Neuronal stem cell (in vitro differentiated cells): Measurements from ENCODE around the gene NDRG4.

Experiments used
- DNase-seq: peaks from one replicate; pipeline ENCODE4 v3.0.0-alpha.2; 2013; ENCODE audit warnings: low spot score
- H2AFZ ChIP-seq: one replicate; pipeline ENCODE4 v1.6.1; 2013; ENCODE audit warnings: mild to moderate bottlenecking, low read length, inconsistent platforms
- H2AK5ac ChIP-seq: 2 replicates; pipeline ENCODE4 v1.6.1; 2013; ENCODE audit warnings: low read depth, mild to moderate bottlenecking, inconsistent platforms, low read length, moderate library complexity, mixed read lengths
- H2BK120ac ChIP-seq: 2 replicates; pipeline ENCODE4 v1.6.1; 2013; ENCODE audit warnings: low read depth, mild to moderate bottlenecking, inconsistent platforms, low read length, moderate library complexity, mixed read lengths
- H2BK12ac ChIP-seq: one replicate; pipeline ENCODE4 v1.6.1; 2013; ENCODE audit warnings: low read length, inconsistent platforms
- H2BK15ac ChIP-seq: 2 replicates; pipeline ENCODE4 v1.6.1; 2013; ENCODE audit warnings: mild to moderate bottlenecking, low read length, inconsistent platforms, mixed read lengths
- H2BK5ac ChIP-seq: one replicate; pipeline ENCODE4 v1.6.1; 2013; ENCODE audit warnings: inconsistent platforms, mild to moderate bottlenecking, low read length, moderate library complexity
- H3K14ac ChIP-seq: one replicate; pipeline ENCODE4 v1.6.1; 2013; ENCODE audit warnings: low read length, inconsistent platforms
- H3K18ac ChIP-seq: 2 replicates; pipeline ENCODE4 v1.6.1; 2013; ENCODE audit warnings: low read length, inconsistent platforms
- H3K23ac ChIP-seq: 2 replicates; pipeline ENCODE4 v1.6.1; 2013; ENCODE audit warnings: low read depth, mild to moderate bottlenecking, mixed read lengths, low read length, inconsistent platforms; ENCODE audit not compliant: poor library complexity
- H3K27ac ChIP-seq: replicated peaks from 3 replicates; pipeline ENCODE4 v1.5.1; 2013; ENCODE audit warnings: low read length, inconsistent platforms
- H3K27me3 ChIP-seq, 3 experiments: 2 replicates each; pipeline ENCODE4 v1.6.1; 2013; ENCODE audit warnings: low read length in 3 of 3, mild to moderate bottlenecking in 2 of 3, inconsistent platforms in 1 of 3, low read depth in 1 of 3, mixed read lengths in 1 of 3, moderate library complexity in 1 of 3; ENCODE audit not compliant: control insufficient read depth in 3 of 3, insufficient read depth in 3 of 3
- H3K36me3 ChIP-seq, 2 donors: replicated peaks in 1 of 2; 2 replicates each; pipeline ENCODE4 v1.6.1; 2013; ENCODE audit warnings: low read length in 2 of 2; ENCODE audit not compliant: control insufficient read depth in 2 of 2, insufficient read depth in 2 of 2
- H3K4ac ChIP-seq: 2 replicates; pipeline ENCODE4 v1.6.1; 2013; ENCODE audit warnings: inconsistent platforms, mild to moderate bottlenecking, low read length, moderate library complexity
- H3K4me1 ChIP-seq, 2 donors: 1 replicate in 1 of 2; 2 replicates in 1 of 2; pipeline ENCODE4 v1.6.1; 2013; ENCODE audit warnings: low read length in 2 of 2, low read depth in 1 of 2; ENCODE audit not compliant: control insufficient read depth in 2 of 2, insufficient read depth in 1 of 2
- H3K4me2 ChIP-seq: one replicate; pipeline ENCODE4 v1.6.1; 2013; ENCODE audit warnings: mild to moderate bottlenecking, low read length, inconsistent platforms; ENCODE audit not compliant: insufficient read depth, poor library complexity, severe bottlenecking
- H3K4me3 ChIP-seq, 2 donors: 2 replicates each; pipeline ENCODE4 v1.5.1; 2013; ENCODE audit warnings: low read length in 2 of 2, mild to moderate bottlenecking in 2 of 2, inconsistent platforms in 1 of 2, moderate library complexity in 1 of 2
- H3K79me1 ChIP-seq: one replicate; pipeline ENCODE4 v1.6.1; 2013; ENCODE audit warnings: low read depth, mild to moderate bottlenecking, inconsistent platforms, low read length, moderate library complexity
- H3K9ac ChIP-seq: one replicate; pipeline ENCODE4 v1.6.1; 2013; ENCODE audit warnings: mild to moderate bottlenecking, low read depth, low read length, inconsistent platforms; ENCODE audit not compliant: poor library complexity
- H3K9me3 ChIP-seq, 2 donors: replicated peaks in 1 of 2; 2 replicates each; pipeline versions ENCODE3 to v1.6.1; 2013; ENCODE audit warnings: low read length in 2 of 2, mild to moderate bottlenecking in 2 of 2, inconsistent platforms in 1 of 2, low read depth in 1 of 2, mixed read lengths in 1 of 2, moderate library complexity in 1 of 2; ENCODE audit not compliant: control insufficient read depth in 2 of 2, insufficient read depth in 1 of 2
- H4K8ac ChIP-seq: one replicate; pipeline ENCODE4 v1.6.1; 2013; ENCODE audit warnings: low read depth, mild to moderate bottlenecking, inconsistent platforms, low read length, moderate library complexity
- H4K91ac ChIP-seq: one replicate; pipeline ENCODE4 v1.6.1; 2013; ENCODE audit warnings: low read length, low read depth, mild to moderate bottlenecking, inconsistent platforms; ENCODE audit not compliant: poor library complexity
- WGBS, 2 donors: extraction: QIAGEN DNeasy Blood & Tissue Kit; methylation state at CpG; one replicate each; pipeline ENCODE4 v1.1.7; 2013; ENCODE audit warnings: missing lambda C conversion rate in 2 of 2, mixed read lengths in 1 of 2; ENCODE audit not compliant: insufficient read length in 2 of 2, insufficient replicate concordance in 1 of 2; ENCODE audit errors: extremely low coverage in 2 of 2; 5-methylcytosine and 5-hydroxymethylcytosine counted together

The NDRG4 gene

DNA sequence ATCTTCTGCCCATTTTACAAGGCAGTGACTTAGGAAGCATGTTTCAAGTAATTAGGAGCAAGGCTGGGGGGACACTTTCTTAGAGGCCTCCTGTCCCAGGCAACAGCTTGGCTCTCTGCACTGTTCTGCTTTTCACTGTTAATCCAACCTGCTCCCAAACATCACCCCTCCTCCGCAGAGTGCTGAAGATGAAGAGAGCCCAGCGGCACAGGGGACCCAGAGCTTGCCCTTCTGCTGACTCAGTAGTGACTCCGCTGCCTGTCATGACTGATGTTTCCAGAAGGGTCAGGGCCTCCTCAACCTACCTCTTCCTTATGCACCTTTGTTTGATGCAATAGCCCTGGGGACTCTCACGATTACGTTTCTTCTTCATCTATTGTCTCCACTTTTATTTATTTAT, 38.9 kb upstream of the NDRG4 start:
- H4K8ac ChIP-seq: no peak overlapping the region
- DNase-seq: no peak
- H3K27ac ChIP-seq: no peak overlapping the region
- H3K18ac ChIP-seq: no peak overlapping the region
- H2AK5ac ChIP-seq: no peak overlapping the region
- no peak overlapping the region for H3K9ac ChIP-seq
- no peak overlapping the region for H2AFZ ChIP-seq
- no peak overlapping the region for H2BK120ac ChIP-seq
- H3K9me3 ChIP-seq: no peaks in the 10 kb centered on the region
- peaks cover 19 to 88% (median 40%) of the 10 kb centered on the region in 3 experiments for H3K27me3 ChIP-seq
- H3K36me3 ChIP-seq: no peaks in the 10 kb centered on the region
- H3K4me2 ChIP-seq: no peak overlapping the region
- no peak overlapping the region for H3K4ac ChIP-seq
- H2BK15ac ChIP-seq: no peak overlapping the region
- no peak overlapping the region for H2BK5ac ChIP-seq
- no CpG with 5 or more reads among the region's 5 CpGs for WGBS, 2 donors
- H3K4me1 ChIP-seq: peaks cover 3 to 8% of the 10 kb centered on the region in 2 donors
- H2BK12ac ChIP-seq: no peak overlapping the region
- H4K91ac ChIP-seq: no peak overlapping the region
- H3K4me3 ChIP-seq: no peak overlapping the region
- no peak overlapping the region for H3K23ac ChIP-seq
- H3K79me1 ChIP-seq: peaks cover 2% of the 10 kb centered on the region
- no peak overlapping the region for H3K14ac ChIP-seq

DNA sequence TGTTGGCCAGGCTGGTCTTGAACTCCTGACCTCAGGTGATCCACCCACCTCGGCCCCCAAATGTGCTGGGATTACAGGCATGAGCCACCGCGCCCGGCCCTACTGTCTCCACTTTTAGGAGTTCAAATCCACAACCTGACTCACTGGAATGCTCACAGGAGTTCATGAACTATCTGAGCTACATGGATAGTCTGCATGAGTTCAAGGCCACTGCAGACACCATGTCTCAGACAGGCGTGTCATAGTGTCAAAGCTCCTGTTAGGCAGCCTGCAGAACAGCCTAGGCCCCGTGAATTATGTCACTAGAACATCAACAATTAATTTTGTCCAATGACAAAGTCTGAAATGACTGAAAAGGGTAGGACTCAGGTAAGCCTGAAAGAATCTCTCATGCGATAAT, 38.3 kb upstream of the NDRG4 start:
- no peaks in the 10 kb centered on the region for H3K36me3 ChIP-seq
- H3K27me3 ChIP-seq: peaks cover 19 to 92% (median 40%) of the 10 kb centered on the region in 3 experiments
- H3K14ac ChIP-seq: no peak overlapping the region
- H3K9me3 ChIP-seq: no peaks in the 10 kb centered on the region
- no peak overlapping the region for H2BK5ac ChIP-seq
- H2AFZ ChIP-seq: no peak overlapping the region
- no peak overlapping the region for H2BK120ac ChIP-seq
- no peak overlapping the region for H3K4ac ChIP-seq
- H3K18ac ChIP-seq: no peak overlapping the region
- no peak for DNase-seq
- no peak overlapping the region for H4K8ac ChIP-seq
- WGBS, 2 donors: no CpG with 5 or more reads among the region's 7 CpGs
- H2BK12ac ChIP-seq: no peak overlapping the region
- H2AK5ac ChIP-seq: no peak overlapping the region
- H2BK15ac ChIP-seq: no peak overlapping the region
- no peak overlapping the region for H3K23ac ChIP-seq
- peaks cover 2% of the 10 kb centered on the region for H3K79me1 ChIP-seq
- no peak overlapping the region for H3K4me2 ChIP-seq
- H3K9ac ChIP-seq: no peak overlapping the region
- H3K4me3 ChIP-seq: no peak overlapping the region
- H3K4me1 ChIP-seq: peaks cover 0 to 8% of the 10 kb centered on the region in 2 donors
- no peak overlapping the region for H3K27ac ChIP-seq
- H4K91ac ChIP-seq: no peak overlapping the region

DNA sequence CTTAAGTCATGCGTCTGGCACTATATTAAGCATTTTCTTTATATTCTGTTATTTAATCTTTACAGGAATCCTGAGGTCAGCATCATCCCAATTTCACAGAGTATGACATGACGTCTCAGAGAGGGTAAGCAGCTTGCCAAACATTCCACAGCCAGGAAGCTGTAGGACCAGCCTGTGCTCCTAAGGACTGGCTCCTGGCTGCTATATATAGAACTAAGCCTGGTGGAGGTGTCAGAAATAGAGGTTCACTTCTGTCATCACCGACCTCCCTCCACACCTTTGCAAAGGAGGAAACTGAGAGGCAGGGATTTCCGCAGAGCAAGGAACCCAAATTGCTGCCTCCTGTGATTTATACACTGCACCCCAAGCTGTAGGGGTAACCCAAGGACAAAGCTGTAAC, 37.9 kb upstream of the NDRG4 start:
- Histone ChIP-seq H3K79me1 (peaks cover 2% of the 10 kb centered on the region), H3K9ac (no peak overlapping the region), H3K18ac (no peak overlapping the region), H4K91ac (no peak overlapping the region), H3K27ac (no peak overlapping the region), H2BK12ac (no peak overlapping the region), H3K4me3 (no peak overlapping the region), H3K4me1 (peaks cover 0 to 8% of the 10 kb centered on the region in 2 donors), H3K4me2 (no peak overlapping the region), H2BK120ac (no peak overlapping the region), H3K23ac (no peak overlapping the region), H3K27me3 (peaks cover 19 to 94% (median 43%) of the 10 kb centered on the region in 3 experiments), H2AK5ac (no peak overlapping the region), H3K36me3 (no peaks in the 10 kb centered on the region), H2BK15ac (no peak overlapping the region), H3K14ac (no peak overlapping the region), H3K9me3 (no peaks in the 10 kb centered on the region), H2AFZ (no peak overlapping the region), H4K8ac (no peak overlapping the region), H3K4ac (no peak overlapping the region), H2BK5ac (no peak overlapping the region)
- WGBS, 2 donors: no CpG with 5 or more reads among the region's 4 CpGs
- DNase-seq: no peak

DNA sequence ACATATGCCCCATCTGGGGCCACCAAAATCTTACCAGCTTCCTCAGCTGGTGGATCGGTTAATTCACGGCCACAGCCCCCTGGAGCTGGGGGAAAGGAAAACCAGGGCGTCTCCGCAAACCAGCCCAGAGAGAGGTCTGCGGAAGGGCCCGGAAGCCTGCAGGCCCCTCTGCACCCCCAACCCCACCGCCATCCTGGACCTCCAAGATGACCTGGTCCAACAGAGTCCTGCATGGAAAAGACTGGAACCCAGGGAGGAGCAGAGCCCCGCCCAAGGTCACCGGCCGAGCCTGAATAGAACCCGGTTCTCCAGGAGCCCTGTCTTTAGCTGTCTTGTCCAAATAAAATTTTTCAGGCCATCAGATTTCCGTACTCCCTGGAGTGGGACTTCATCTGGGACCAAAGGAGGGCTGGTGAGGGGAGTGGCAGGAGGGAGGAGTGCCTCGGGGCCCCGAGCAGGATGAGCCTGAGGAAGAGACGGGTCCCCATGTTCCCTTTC, 37.4 kb upstream of the NDRG4 start:
- Histone ChIP-seq H2BK120ac (no peak overlapping the region), H3K23ac (no peak overlapping the region), H3K4me1 (peaks cover 0 to 8% of the 10 kb centered on the region in 2 donors), H3K27me3 (peaks cover 19 to 93% (median 43%) of the 10 kb centered on the region in 3 experiments), H3K79me1 (peaks cover 2% of the 10 kb centered on the region), H3K4me2 (no peak overlapping the region), H3K36me3 (no peaks in the 10 kb centered on the region), H4K91ac (no peak overlapping the region), H2AK5ac (peak overlapping the region; percentile 85), H3K9me3 (no peaks in the 10 kb centered on the region), H2BK12ac (no peak overlapping the region), H2BK15ac (peak overlapping the region; percentile 77), H3K4ac (no peak overlapping the region), H3K18ac (peak overlapping the region; percentile 86), H4K8ac (no peak overlapping the region), H3K27ac (no peak overlapping the region), H2BK5ac (no peak overlapping the region), H3K14ac (no peak overlapping the region), H3K9ac (no peak overlapping the region), H3K4me3 (no peak overlapping the region), H2AFZ (no peak overlapping the region)
- no CpG with 5 or more reads among the region's 15 CpGs for WGBS, 2 donors
- DNase-seq: no peak
